ENCODE results near the gene FGD3.

FGD3 gene

GRCh38 chr9:93032545-93032944 is 85.2 kb downstream of the FGD3 start:
- DNase-seq: no peak

DNA sequence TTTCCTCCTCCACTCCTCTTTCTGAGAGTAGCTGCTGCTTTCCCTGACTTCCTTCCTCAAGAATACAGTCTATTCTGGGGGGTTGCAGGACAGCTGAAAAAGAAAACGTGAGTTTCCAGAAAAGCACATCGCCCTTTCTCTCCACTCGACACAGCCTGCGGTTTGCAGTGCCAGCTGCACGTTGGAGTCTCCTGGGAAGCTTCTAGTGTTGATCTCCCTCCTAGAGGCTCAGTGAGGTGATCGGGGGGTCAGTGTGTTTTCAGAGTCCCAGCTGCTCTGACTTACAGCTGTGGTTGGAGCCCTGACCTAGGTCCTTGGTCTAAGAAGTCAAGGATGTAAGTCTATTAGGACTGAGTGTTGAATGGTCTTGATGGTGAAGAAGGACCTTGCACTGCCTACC is 86.2 kb downstream of the FGD3 start:
- no peak for DNase-seq

GRCh38 chr9:93035106-93035660 is 87.9 kb downstream of the FGD3 start:
- no peak for DNase-seq

DNA sequence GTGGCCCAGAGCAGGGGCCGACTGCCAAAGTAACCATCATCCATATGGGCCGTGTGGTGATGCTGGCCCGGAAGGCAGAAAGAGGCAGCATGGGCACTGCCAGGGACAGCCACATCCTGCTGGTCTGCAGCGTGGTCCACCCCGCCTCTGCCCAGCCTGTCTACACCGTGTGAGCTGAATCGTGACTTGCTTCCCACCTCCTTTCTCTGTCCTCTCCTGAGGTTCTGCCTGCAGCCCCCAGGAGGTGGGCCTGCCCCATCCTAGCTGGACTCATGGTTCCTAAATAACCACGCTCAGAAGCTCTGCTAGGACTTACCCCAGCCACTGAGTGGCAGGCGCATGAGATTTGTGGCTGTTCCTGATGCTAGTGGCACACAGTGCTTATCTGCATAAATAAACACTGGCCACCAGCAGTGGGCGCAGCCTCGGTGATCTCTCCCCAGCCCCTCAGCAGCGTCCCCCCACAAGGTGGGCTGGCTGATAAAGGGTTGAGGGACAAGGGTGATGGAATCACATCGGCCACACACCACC is 88.6 kb downstream of the FGD3 start:
- DNase-seq: no peak

GRCh38 chr9:93036887-93037475 is 89.7 kb downstream of the FGD3 start:
- no peak for DNase-seq

- no peak for DNase-seq
Observed at GRCh38 chr9:93037476-93037971, 90.2 kb downstream of the FGD3 start.

DNA sequence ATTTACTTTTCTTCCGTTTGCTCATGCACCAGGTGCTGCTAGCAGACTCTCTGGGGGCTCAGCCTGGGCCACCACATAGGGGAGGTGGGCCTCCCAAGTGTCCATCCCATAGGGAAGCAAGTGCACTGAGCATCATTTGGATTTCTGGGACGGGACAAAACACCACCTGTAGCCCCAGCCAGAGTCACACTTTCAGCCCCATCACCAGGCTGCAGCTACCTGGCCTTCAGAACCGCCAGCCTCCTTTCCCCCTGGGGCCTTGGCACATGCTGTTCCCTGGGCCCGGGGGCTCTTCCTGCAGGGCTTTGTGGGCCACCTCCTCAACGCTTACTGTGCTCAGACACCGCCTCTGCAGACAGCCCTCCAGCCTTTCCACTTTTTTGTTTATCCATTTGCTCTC is 91.6 kb downstream of the FGD3 start:
- DNase-seq: no peak

DNA sequence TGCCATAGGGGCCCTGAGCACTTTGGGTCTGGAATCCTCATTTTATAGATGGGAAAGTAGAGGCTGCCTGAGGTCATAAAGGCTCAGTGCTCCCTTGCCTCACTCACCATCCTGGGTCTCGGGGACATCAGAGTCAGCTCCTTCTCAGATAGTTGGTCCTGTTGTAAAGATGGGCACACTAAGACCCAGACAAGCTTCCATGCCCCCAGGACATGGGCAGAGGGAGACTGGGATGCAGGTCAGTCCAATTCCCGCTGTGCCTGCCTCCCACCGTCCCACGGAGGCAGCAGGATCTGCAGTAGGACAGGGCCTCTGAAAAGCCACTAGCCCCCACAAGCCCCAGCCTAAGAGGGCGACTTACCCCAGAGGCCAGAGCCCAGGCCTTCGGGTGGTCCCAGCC is 92.1 kb downstream of the FGD3 start:
- no peak for DNase-seq

GRCh38 chr9:93039976-93040375 is 92.7 kb downstream of the FGD3 start:
- DNase-seq: no peak

DNA sequence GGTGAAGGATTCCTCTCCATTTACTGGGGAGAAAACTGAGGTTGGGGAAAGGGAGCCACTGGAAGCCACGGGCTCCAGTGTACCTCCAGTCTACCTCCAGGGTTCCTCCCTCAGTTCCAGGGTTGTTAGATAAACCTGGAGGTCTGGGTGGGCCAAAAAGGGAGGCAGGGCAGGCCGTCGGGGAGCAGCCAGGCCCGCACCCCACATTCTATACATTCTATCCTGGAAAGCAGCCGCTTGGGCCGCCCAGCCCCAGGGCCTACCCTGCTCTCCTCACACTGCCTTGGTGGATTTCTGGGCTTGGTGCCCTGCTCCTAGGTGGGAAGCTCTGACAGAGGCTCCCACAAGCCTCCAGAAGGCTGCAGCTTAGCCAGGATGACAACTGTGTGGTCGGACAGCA is 93.1 kb downstream of the FGD3 start:
- DNase-seq: no peak

DNA sequence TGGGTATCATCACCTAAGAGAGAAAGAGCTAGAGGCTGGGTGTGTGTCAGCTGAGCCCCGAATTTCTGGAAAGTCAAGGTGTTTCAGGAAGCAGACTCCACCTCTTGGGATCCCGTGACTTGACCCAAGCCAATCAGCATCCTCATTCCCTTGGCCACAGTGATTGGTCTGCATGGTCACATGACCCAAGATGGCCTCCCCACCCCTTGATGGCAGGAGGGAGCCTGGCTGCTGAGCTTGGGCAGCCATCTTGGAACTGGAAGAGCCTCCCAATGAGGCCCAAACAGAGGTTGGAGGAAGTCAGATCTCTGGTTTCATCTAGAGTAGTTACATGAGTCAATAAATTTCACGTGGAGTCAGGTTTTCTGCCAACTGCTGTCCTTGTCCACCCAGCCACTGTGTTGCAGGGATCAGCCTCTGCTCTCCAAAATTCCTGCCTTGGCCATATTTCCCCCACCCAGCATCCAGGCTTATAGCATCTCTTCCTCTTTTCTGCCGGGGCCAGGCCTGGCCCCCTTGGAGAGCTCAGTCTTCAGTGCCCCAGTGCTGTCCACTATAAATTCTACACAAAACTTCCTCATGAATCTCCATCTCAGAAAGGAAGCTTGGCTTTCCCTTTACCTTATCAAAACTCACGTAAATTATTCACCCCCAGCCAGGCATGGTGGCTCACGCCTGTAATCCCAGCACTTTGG is 93.9 kb downstream of the FGD3 start:
- DNase-seq: no peak

- no peak for DNase-seq
Observed at GRCh38 chr9:93043122-93043521, 95.8 kb downstream of the FGD3 start.

DNA sequence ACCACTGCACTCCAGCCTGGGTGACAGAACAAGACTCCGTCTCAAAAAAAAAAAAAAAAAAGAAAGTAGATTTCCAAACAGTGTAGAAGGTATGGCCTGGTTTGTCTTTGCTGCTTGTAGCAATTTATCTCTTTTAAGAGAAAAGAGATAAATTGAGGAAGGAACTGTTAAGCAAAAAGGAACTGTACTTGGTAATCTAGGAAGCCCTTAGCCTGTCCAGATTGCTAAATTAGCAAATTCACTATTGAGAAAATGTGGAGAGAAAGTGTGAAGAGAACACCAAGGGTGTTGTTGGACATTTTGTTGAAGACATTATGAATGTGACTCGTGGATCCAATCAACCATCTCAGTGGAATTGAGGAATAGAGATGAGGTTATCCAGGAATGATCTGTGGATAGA is 98.2 kb downstream of the FGD3 start:
- DNase-seq: no peak

GRCh38 chr9:93048566-93049448 is 101.5 kb downstream of the FGD3 start:
- DNase-seq: no peak

- no peak for DNase-seq
Observed at GRCh38 chr9:93049491-93049890, 102.2 kb downstream of the FGD3 start.

DNA sequence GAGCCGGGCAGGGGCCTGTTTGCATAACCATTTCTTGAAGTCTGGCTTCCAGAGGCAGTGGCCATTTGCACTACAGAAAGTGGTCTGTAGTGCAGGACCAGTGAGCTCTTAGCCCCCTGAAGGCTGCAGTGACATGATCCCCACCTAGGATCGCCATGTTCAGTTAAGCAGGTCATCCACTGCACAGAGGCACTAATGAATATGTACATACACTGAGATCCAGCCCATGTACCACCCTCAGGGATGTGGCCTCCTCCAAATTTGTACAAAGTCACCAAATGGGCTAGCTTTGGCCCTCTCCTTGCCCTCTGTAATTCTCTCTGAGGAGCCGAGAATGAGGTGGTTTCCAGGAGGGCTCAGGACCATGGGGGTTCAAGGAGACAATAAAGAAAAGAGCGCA is 102.9 kb downstream of the FGD3 start:
- no peak for DNase-seq

GRCh38 chr9:93051680-93052089 is 104.4 kb downstream of the FGD3 start:
- no peak for DNase-seq

GRCh38 chr9:93052791-93053540 is 105.6 kb downstream of the FGD3 start:
- no peak for DNase-seq

GRCh38 chr9:93053781-93054331 is 106.5 kb downstream of the FGD3 start:
- no peak for DNase-seq

- DNase-seq: no peak
Observed at GRCh38 chr9:93054758-93055704, 107.7 kb downstream of the FGD3 start.

All from activated CD4-positive, alpha-beta T cell treated with anti-CD3 and anti-CD28 coated beads, Interleukin-2, amount 50 U/mL, for 1 hour (primary cell).